NCI-H526 (cell line): Measurements from ENCODE around the gene NSMF.

Source experiments
- DNase-seq, 2 experiments: peaks; one replicate each; lab custom pipeline; 2025; lab: John Stamatoyannopoulos, UW

The NSMF gene

GRCh38 chr9:137432687-137433348 lies 26.3 kb downstream of the NSMF start:
- DNase-seq, result no peak

- DNase-seq, result no peak
Measured at GRCh38 chr9:137431416-137431931, 27.7 kb downstream of the NSMF start.

DNA sequence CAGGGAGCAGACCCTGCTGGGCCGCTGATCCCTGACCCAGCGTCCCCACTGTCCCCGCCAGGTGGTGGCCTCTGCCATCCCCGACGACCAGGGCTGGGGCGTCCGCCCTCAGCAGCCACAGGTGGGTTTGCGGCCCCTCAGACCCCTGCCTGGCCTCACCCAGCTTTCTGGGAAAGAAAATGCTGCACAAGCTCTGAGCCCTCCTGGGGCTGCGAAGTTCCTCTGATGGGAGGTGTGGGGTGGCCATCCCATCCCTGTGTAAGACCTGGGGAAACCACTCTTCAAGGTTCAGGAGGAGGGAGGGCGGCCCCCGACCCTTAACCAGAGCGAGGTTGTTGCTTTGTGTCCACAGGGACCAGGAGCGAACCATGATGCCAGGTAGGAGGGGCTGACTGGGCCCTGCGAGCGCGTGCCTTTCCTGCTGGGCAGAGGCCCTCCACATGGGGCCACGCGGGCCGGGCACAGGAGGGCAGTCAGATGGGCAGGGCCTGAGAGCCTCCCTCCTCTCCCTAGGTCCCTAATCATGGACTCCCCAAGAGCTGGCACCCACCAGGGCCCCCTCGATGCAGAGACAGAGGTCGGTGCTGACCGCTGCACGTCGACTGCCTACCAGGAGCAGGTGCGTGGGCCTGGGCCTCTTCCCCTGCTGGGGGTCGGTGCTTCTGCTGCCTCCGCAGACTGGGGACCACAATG lies 28.3 kb downstream of the NSMF start:
- no peak for DNase-seq

GRCh38 chr9:137429974-137430722 lies 29.0 kb downstream of the NSMF start:
- peak in 1 of 2 experiments; percentile 56 for DNase-seq

- DNase-seq, result no peak
Measured at GRCh38 chr9:137429546-137429890, 29.6 kb downstream of the NSMF start.

DNA sequence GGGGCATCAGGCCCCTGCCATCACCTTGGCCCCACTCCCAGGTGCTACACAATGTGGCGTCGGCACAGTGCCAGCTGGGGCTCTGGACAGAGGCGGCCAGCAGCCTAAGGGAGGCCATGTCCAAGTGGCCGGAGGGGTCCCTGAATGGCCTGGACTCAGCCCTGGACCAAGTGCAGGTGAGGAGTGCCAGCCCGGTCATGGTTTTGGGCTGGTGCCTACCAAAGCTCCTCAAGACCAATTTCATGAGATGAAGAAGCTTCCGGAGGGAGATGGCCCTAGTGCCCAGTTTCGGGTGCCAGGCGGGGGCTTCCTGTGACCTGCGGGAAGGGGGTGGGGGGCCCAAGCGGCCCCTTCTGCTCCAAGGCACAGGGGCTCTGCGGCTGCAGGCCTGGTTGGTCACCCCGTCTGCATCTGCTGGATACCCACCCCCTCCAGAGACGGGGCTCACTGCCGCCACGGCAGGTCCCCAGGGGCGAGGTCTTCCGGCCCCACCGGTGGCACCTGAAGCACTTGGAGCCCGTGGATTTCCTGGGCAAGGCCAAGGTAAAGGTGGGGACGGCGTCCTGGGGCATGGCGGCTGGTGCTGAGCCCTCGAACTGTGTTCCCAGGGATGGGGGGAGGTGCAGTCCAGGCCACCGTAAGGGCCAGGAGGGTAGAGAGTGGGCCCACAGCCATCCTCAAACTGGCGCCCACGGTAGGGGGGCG lies 30.1 kb downstream of the NSMF start:
- no peak for DNase-seq

DNA sequence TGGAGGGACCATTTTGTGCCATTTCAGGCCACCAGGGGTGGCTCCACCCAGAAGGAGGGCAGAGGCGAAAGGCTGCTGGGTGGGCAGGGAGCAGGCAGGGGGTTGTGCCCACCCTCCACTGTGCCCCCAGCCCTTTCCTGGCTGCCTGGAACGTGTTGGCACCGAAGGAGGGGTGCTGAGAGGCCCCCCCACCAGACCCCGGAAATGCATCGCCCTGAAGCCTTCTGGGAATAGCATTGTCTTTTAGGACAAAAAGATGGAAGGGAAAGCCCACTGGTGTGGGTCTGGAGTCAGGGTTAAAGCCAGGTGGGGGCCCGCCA lies 30.9 kb downstream of the NSMF start:
- DNase-seq, result no peak

DNA sequence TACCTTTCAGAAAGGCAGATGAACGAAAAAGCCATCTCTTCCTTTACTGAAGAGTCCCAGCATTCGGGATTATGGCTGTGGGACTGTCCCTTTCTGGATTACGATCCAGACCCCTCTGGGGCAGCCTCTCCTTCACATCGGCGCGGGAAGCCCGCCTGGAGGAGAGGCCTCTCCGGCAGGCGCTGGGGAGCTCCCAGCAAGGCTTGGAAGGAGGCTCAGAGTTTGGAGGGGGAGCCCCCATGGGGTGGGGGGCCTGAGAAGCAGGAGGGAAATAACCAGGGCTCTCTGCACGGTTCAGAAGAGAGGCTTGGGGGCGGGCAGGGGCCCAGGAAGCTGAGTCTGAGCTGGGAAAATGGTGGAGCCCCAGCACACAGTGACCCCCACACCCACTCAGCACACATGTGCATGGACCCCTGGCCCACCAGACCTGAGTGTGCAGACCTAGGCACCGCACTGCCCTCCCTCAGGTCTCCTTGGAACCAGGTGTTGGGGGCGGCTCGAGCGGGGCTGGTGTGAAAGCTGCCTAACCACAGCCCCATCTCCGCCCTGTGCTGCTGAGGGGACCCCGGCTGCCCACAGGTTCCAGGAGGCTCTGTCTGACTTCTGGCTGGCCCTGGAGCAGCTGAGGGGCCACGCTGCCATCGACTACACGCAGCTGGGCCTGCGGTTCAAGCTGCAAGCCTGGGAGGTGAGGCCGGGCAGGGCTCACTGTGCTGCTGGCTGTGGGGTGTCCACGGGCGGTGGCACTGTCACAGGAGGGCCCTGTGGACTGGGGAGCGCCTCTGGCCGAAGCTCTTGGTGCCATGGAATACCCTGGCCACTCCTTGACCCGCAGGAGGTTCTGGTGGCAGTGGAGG lies 31.5 kb downstream of the NSMF start:
- no peak for DNase-seq

GRCh38 chr9:137426018-137426681 lies 33.0 kb downstream of the NSMF start:
- no peak for DNase-seq

DNA sequence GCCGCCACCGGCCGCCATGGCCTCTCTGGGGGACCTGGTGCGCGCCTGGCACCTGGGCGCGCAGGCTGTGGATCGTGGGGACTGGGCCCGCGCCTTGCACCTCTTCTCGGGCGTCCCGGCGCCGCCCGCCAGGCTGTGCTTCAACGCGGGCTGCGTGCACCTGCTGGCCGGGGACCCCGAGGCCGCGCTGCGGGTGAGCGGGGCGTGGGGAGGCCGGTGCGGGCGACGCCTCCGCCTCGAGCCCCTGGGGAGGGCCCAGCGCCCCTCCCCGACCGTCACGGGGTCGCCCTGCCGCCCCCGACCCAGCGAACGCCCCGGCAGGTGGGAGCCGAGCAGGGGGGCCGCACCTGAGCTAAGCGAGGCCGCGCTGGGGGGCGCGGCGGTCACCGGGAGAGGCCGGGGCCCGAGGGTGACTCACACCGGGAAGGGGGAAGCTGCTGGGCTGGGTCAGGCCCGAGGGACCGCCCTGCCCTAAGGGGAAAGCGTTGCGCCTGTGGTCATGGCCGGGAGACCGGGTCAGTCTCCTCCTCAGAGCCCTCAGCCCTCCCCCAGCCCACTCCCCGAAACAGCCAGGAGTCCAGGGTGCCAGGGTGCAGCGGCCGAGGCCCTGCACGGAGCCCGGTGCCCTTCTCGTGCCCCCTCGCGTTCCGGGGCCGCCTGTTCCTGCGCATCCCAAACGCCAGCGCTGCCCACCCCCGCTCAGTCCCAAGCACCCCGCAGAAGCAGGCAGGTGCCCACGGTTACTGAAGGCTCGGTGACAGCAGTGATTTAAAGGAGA lies 35.4 kb downstream of the NSMF start:
- peak in 1 of 2 experiments; percentile 43 for DNase-seq

GRCh38 chr9:137422604-137423513 lies 36.3 kb downstream of the NSMF start, which contains the start of the genes EXD3 and NOXA1:
Gene EXD3, minus strand, starts transcription at chr9:137423162. Its CDS starts 27,805 bp downstream, at chr9:137395357.
Gene NOXA1, plus strand, starts transcription at chr9:137423393. Its CDS starts 137 bp downstream, at chr9:137423530.
- DNase-seq, result peak; percentile 51 to 93

GRCh38 chr9:137421838-137422603 lies 37.1 kb downstream of the NSMF start:
- no peak for DNase-seq

- DNase-seq, result no peak
Measured at GRCh38 chr9:137417161-137418021, 41.7 kb downstream of the NSMF start.

DNA sequence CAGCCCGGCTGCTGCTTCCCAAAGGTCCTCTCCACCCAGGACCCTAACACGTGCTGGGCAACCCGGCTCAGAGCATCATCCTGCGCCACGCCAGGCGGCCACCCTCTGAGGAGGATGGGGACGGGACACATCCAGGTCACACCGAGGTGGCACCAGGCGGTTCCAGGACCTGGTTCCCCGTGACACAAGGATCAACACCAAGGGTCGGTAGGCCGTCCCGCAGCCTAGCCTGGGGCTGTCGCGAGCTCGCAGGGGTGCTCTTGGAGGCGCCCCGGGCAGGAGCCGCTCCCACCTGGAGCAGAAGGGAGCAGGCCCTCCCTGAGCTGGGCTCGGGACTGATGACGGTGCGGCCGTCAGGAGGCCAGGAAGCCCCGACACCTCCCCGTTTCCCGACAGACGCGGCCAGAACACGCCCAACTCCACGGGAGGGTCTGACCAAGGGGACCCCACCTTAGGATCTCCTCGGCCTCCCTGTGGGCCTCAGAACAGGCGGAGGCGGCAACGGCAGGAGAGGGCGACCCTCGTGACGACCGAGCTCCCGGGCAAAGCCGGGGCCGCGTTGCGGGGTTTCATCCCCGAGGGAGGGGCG lies 42.5 kb downstream of the NSMF start:
- DNase-seq, result no peak

GRCh38 chr9:137416006-137416562 lies 43.0 kb downstream of the NSMF start:
- no peak for DNase-seq

DNA sequence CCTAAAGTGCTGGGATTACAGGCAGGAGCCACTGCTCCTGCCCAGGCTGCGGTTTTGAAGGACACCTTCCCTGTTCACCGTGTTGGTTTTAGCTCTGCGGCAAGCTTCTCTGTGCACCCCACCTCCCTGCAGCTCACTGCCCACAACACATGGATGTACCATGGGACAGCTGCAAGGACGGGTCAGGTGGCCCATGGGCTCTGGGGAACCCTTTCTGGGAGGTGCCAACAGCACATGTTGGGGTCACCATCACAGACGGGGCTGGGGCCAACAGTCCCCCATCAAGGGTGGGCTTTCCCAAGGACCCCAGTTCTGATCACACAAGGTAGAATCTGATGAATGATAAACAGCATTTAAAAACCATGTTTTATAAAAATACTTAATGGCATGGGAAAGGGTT lies 43.7 kb downstream of the NSMF start:
- no peak for DNase-seq
